HG03342 (cell line): ENCODE data around the gene CMYA5.

ENCODE experiments used
- ATAC-seq: cut with Tn5 transposase; IDR thresholded peaks from one replicate; pipeline ENCODE4 v1.9.1; 2021; ENCODE audit warnings: mild to moderate bottlenecking, moderate library complexity; ENCODE audit not compliant: unreplicated experiment

Gene CMYA5

DNA sequence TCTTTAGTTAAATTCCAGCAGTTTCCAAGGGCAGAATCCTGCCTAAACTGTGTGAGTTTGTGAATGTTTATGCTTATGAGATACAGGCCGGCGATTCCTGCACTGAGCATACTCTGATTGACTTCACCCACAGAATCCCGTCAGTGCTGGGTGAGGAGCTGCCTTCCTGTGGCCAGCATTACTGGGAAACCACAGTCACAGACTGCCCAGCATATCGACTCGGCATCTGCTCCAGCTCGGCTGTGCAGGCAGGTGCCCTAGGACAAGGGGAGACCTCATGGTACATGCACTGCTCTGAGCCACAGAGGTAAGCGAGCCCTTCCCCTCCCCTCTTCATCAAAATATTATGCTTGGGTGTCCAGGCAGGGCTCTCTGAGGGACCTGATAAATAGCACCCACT is 103.7 kb downstream of the CMYA5 start:
- ATAC-seq, result no peak

DNA sequence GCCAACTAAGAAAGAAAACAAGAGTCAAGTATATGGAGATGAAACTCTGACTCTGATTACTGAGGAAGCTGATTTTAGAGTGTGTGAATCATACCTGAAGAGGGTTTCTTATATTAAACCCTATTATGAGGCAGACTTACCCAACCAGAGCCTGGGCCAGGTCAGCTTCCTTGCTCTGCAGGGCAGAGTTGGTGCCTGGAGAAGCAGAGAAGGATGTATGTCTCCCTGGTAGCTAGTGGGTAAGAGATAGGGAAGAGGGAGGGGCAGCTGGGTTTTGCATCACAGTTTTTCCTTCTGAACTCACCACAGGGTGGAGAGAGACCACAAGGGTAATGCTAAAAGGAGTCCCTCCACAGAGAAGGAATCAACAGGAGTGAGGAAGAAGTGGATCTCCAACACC is 104.1 kb downstream of the CMYA5 start:
- no peak for ATAC-seq

GRCh38 chr5:79794347-79794746 is 104.7 kb downstream of the CMYA5 start:
- ATAC-seq, result no peak

DNA sequence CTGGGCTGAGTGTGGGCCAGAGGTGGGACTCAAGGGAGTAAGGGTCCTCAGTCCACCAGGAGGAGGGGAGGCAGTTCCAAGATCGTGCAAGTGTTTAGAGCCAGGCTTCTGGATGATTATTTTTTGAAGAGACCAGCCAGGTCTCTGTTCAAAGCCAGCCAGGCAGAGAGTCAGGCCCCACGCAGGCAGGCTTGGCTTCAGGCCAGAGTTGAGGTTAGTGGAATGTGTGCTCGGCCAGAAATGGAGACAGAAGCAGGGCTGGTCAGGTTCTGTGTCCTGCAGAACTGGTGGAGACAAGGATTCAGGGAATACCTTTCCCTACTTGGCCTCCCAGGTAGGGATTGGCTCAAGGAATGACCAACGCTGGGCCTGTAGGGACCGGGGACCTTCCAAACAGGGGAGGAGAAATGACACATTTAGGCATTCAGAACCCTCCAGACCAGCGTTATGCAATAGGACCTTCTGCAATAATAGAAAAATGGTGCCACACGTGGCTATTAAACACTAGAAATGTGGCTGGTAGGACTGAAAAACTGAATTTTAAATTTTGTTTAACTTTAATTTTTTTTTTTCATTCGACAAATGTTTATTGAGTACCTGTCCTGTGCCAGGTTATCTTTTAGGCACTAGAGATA is 106.2 kb downstream of the CMYA5 start:
- no peak for ATAC-seq

DNA sequence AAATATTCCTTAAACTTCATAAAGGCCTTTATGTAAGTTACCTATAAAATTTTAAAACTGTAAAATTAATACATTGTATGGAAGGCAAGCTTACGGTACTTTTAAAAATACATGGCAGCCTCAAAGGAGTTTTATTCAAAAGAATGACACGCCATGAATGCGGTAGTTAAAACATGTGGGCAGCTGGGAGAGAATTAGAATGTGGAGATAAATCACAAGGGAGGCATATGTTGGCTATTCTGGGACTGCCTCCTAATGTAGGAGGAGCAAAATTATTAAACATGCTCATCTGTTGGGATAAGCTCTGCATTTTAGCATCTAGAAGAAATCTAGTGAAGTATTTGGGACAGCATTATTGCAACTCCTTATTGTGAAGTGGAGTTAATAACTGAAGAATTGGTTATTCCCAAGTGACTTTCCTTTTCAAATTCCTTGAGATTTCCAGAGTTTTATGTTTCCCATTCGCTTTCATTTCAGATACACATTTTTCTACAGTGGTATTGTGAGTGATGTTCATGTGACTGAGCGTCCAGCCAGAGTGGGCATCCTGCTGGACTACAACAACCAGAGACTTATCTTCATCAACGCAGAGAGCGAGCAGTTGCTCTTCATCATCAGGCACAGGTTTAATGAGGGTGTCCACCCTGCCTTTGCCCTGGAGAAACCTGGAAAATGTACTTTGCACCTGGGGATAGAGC is 109.4 kb downstream of the CMYA5 start:
- ATAC-seq, result no peak

- no peak for ATAC-seq
These were observed 111.6 kb downstream of the CMYA5 start for GRCh38 chr5:79800979-79801827.

- no peak for ATAC-seq
These were observed 112.8 kb downstream of the CMYA5 start for GRCh38 chr5:79802406-79802805.

DNA sequence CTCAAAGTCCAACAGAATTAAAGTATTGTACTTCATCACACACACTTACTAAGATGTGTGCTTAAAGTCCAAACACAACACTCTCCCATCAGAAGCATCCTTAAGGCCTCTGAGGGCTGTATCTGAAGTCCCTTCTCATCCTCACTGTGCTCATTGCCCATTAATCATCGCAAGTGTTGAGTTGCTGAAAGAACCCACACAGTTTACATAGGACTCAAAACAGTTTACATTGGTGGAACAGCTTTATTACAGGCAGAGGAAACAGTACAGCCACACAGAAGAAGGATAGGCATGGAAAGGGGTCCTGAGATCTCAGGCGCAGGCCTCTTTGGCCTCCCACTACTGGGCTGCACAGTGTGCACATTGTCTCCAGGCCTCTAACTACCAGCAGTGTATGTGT is 113.4 kb downstream of the CMYA5 start:
- no peak for ATAC-seq

GRCh38 chr5:79806741-79807140 is 117.1 kb downstream of the CMYA5 start:
- no peak for ATAC-seq

- ATAC-seq, result no peak
These were observed 120.1 kb downstream of the CMYA5 start for GRCh38 chr5:79809743-79810142.

- ATAC-seq, result no peak
These were observed 121.4 kb downstream of the CMYA5 start for GRCh38 chr5:79811081-79811480.

- no peak for ATAC-seq
These were observed 122.3 kb downstream of the CMYA5 start for GRCh38 chr5:79811904-79812303.

- ATAC-seq, result no peak
These were observed 125.1 kb downstream of the CMYA5 start for GRCh38 chr5:79814699-79815098.

DNA sequence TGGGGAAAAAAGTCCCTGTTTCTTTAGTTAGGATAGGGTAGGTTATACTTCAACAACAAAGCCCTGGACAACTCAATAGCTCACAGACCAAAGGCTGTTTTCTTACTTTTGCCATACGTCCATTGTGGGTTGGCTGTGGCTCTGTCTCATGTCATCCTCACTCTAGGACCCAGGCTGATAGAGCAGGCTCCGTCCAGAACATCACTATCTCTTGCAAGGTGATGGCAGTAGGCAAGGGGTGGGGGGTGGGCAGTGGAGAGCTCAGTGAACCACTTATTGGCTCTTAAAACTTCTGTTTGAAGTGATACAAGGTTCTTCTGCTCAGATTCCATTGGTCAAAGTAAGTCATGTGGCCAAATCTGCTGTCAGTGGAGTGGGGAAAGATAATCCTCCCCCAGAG is 126.4 kb downstream of the CMYA5 start:
- ATAC-seq, result no peak

DNA sequence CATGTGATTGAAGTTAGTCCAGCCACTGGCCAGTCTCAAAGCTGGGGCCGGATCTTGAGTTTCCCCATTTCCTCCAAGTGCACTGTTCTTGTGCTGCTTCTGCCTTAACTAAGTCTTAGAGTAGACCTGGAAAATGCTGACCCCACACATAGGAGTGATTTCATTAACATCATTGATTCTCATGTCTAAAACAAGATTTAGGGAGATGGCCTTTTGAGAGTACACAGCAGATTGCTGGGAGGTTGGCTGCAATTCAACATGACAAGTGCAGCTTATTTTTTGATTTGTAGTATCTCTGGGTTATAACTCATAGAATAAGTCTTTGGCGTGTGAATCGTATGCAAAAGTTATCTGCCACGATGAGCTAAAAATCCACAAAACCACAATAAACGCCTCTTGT is 131.0 kb downstream of the CMYA5 start:
- no peak for ATAC-seq

- no peak for ATAC-seq
These were observed 134.8 kb downstream of the CMYA5 start for GRCh38 chr5:79824444-79824843.

DNA sequence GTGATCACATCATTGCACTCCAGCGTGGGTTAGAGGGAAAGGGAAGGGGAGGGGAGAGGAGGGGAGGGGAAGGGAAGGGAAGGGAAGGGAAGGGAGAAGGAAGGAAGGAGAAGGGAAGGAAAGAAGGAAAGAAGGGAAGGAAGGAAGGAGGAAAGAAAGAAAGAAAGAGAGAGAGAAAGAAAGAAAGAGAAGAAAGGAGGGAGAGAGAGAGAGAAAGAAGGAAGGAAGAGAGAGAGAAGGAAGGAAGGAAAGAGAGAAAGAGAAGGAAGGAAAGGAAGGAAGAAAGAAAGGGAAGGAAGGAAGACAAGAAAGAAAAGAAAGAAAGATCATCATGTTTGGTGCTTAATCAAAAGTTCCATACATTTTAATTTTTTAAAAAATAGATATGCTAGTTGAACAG is 136.2 kb downstream of the CMYA5 start:
- no peak for ATAC-seq

- no peak for ATAC-seq
These were observed 137.6 kb downstream of the CMYA5 start for GRCh38 chr5:79827159-79827629.

DNA sequence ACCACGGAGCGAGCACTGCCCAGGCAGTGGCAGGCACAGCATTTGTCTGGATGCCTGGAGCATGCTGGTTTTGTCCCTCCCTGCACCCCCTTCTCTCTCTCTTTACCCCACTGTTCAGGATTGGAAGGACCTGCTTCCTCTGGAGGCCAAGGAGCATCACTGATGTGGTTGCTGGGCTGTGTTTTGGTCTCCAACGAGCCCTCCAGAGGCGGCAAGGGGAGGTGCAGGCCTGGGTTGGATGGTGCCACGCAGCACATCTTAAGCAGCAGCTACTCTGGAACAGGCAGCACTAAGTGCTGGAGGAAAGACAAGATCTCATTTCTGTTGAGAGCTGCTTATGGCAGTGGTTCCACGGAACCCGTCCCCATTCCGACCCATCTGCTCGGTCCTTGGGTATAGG is 139.6 kb downstream of the CMYA5 start:
- ATAC-seq, result no peak

DNA sequence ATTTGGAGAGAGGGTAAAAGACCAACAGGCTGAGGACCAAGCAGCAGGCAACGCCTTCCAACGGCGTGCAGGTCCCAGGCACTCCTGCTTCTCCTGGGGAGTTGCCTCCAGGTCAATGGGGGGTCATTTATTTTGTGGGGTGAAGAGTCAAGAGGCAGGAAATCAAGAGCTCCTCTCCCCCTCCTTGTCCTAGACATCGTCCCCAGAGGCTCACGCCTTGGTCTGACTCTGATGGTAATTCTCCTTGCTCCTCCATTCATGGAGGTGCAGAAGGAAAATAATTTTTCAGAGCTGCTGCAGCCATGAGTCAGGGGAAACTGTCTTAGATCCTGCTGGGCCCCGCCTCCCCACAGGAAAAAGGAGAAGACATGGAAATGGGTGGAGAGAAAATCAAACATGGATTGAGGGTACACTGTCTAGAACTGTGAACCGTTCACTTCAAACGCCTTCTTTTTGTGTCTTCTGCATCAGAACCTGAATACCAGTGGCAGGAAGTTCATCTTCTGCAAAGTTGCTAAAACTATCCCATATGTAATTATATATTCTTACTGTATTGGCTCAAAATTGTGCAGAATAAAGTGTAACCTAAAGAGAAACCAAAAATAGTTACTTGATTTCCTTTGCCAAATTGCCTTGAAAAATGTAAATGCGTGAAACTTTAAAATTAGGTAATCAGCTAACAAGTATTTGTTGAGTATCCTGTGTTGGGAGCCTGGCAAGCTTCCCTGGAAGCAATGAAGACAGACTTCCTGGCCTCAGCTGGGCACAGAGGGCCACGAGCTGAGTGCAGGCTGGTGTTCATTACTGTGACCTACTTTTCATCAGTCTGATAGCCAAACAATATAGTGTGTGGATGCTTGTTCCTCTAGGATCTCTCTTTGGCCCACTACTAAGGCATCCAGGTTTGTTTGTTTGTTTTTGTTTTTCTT is 142.0 kb downstream of the CMYA5 start:
- ATAC-seq, result no peak

- no peak for ATAC-seq
These were observed 143.3 kb downstream of the CMYA5 start for GRCh38 chr5:79832911-79833310.
